Neutrophil (primary cell): ENCODE data around the gene MERTK.

Experiments
- H3K27ac ChIP-seq: fragments of 200-600 bp; sonication (generic); 2 replicates; pipeline ENCODE4 v1.5.1; 2016; ENCODE audit warnings: mild to moderate bottlenecking, moderate library complexity
- H3K27me3 ChIP-seq: fragments of 200-600 bp; sonication (generic); 2 replicates; pipeline ENCODE4 v1.6.0; 2016; ENCODE audit warnings: mild to moderate bottlenecking
- H3K36me3 ChIP-seq: fragments of 200-600 bp; sonication (generic); 2 replicates; pipeline ENCODE4 v1.5.1; 2017
- H3K4me1 ChIP-seq, 2 experiments: fragments of 200-600 bp in 1 of 2; sonication (generic) in 1 of 2; 1 replicate in 1 of 2; 2 replicates in 1 of 2; pipeline versions ENCODE4 v1.5.1 to v1.6.1; 2013 to 2016; ENCODE audit warnings: low read depth in 1 of 2, low read length in 1 of 2, mild to moderate bottlenecking in 1 of 2, moderate library complexity in 1 of 2; ENCODE audit not compliant: control insufficient read depth in 1 of 2, insufficient read depth in 1 of 2
- H3K4me3 ChIP-seq, 2 experiments: fragments of 200-600 bp in 1 of 2; sonication (generic) in 1 of 2; 1 replicate in 1 of 2; 2 replicates in 1 of 2; pipeline ENCODE4 v1.5.1; 2013 to 2016; ENCODE audit warnings: low read depth in 1 of 2, low read length in 1 of 2, mild to moderate bottlenecking in 1 of 2, moderate library complexity in 1 of 2
- H3K9me3 ChIP-seq: fragments of 200-600 bp; sonication (generic); 2 replicates; pipeline ENCODE4 v1.5.1; 2016
- CTCF ChIP-seq: fragments of 200-600 bp; sonication (generic); IDR thresholded peaks from 2 replicates; pipeline ENCODE4 v1.5.1; 2016; ENCODE audit warnings: antibody characterized with exemption

The MERTK gene

GRCh38 chr2:111896024-111896423, 2.4 kb upstream of the MERTK start:
- Histone ChIP-seq H3K9me3 (no peaks in the 10 kb centered on the region), H3K27ac (no peak overlapping the region), H3K4me3 (no peak overlapping the region), H3K27me3 (peaks cover 42% of the 10 kb centered on the region), H3K4me1 (peaks cover 16 to 23% of the 10 kb centered on the region in 2 experiments), H3K36me3 (no peaks in the 10 kb centered on the region)
- no peak for TF ChIP-seq CTCF

GRCh38 chr2:111896576-111896975, 1.8 kb upstream of the MERTK start:
- H3K9me3 ChIP-seq = no peaks in the 10 kb centered on the region
- H3K27ac ChIP-seq = no peak overlapping the region
- H3K4me1 ChIP-seq = peaks cover 16 to 23% of the 10 kb centered on the region in 2 experiments
- TF ChIP-seq CTCF = no peak
- no peak overlapping the region for H3K4me3 ChIP-seq
- H3K27me3 ChIP-seq = peaks cover 44% of the 10 kb centered on the region
- no peaks in the 10 kb centered on the region for H3K36me3 ChIP-seq

GRCh38 chr2:111897630-111897923, 830 bp upstream of the MERTK start:
- peak overlapping the region; percentile 33 for H3K27ac ChIP-seq
- no peak for TF ChIP-seq CTCF
- no peaks in the 10 kb centered on the region for H3K36me3 ChIP-seq
- H3K9me3 ChIP-seq = no peaks in the 10 kb centered on the region
- peak overlapping the region; percentile 59 to 76 for H3K4me3 ChIP-seq
- peaks cover 16 to 23% of the 10 kb centered on the region in 2 experiments for H3K4me1 ChIP-seq
- H3K27me3 ChIP-seq = peaks cover 44% of the 10 kb centered on the region

- no peak for TF ChIP-seq CTCF
- Histone ChIP-seq H3K27me3 (peaks cover 44% of the 10 kb centered on the region), H3K27ac (peak overlapping the region; percentile 37), H3K4me1 (peaks cover 16 to 23% of the 10 kb centered on the region in 2 experiments), H3K4me3 (peak overlapping the region; percentile 61 to 76), H3K36me3 (no peaks in the 10 kb centered on the region), H3K9me3 (no peaks in the 10 kb centered on the region)
Measured at GRCh38 chr2:111898703-111899514, 502 bp downstream of the MERTK start.

GRCh38 chr2:111900859-111901258, 2.5 kb downstream of the MERTK start:
- Histone ChIP-seq H3K27ac (no peak overlapping the region), H3K27me3 (peaks cover 44% of the 10 kb centered on the region), H3K9me3 (no peaks in the 10 kb centered on the region), H3K36me3 (no peaks in the 10 kb centered on the region), H3K4me1 (peaks cover 16 to 23% of the 10 kb centered on the region in 2 experiments), H3K4me3 (no peak overlapping the region)
- TF ChIP-seq CTCF = no peak
